Peyer's patch (tissue), 4 donors: ENCODE results near the gene BSG.

Source experiments
- POLR2A ChIP-seq, 2 donors: fragments of 450-650 bp; IDR thresholded peaks; one replicate each; pipeline ENCODE4 v1.5.1; 2017; ENCODE audit warnings: antibody characterized with exemption in 2 of 2, mild to moderate bottlenecking in 2 of 2, moderate library complexity in 2 of 2
- TF ChIP-seq, protein P1 (sequence below), 6 experiments: fragments of 450-650 bp in 4 of 6; fragments of 200-600 bp in 2 of 6; sonication (generic) in 1 of 6; IDR thresholded peaks; one replicate each; pipeline ENCODE4 v1.5.1; 2017 to 2019; ENCODE audit warnings: antibody characterized with exemption in 6 of 6, mild to moderate bottlenecking in 3 of 6, moderate library complexity in 1 of 6

- TF ChIP-seq, protein P1, sequence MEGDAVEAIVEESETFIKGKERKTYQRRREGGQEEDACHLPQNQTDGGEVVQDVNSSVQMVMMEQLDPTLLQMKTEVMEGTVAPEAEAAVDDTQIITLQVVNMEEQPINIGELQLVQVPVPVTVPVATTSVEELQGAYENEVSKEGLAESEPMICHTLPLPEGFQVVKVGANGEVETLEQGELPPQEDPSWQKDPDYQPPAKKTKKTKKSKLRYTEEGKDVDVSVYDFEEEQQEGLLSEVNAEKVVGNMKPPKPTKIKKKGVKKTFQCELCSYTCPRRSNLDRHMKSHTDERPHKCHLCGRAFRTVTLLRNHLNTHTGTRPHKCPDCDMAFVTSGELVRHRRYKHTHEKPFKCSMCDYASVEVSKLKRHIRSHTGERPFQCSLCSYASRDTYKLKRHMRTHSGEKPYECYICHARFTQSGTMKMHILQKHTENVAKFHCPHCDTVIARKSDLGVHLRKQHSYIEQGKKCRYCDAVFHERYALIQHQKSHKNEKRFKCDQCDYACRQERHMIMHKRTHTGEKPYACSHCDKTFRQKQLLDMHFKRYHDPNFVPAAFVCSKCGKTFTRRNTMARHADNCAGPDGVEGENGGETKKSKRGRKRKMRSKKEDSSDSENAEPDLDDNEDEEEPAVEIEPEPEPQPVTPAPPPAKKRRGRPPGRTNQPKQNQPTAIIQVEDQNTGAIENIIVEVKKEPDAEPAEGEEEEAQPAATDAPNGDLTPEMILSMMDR (IDR thresholded peaks at IDR 0.05), result no peak
- no peak for TF ChIP-seq POLR2A (IDR thresholded peaks at IDR 0.05)
These were observed 49.7 kb upstream of the BSG start for GRCh38 chr19:522726-523125.
